Midbrain (tissue), 1 donor: ENCODE measurements around the gene OOSP1.
"Not testable (repeated sequence)": the region's sequence is repeated elsewhere in the genome, so short reads cannot be mapped to it uniquely, and the experiment has no call there.

Experiments used
- DNase-seq: peaks from one replicate; lab custom pipeline; 2025; lab: John Stamatoyannopoulos, UW

The OOSP1 gene

GRCh38 chr11:59960502-59961381, 22.5 kb downstream of the OOSP1 start:
- no peak for DNase-seq

- DNase-seq: no peak
Measured at GRCh38 chr11:59962107-59962482, 23.9 kb downstream of the OOSP1 start.

GRCh38 chr11:59963733-59964132, 25.5 kb downstream of the OOSP1 start, which contains the start of gene OOSP4A:
TSS of gene OOSP4A (plus strand) at chr11:59964033. CDS start at chr11:59964033, 0 bp downstream.
- DNase-seq: no peak

GRCh38 chr11:59965424-59965823, 27.2 kb downstream of the OOSP1 start:
- no peak for DNase-seq

GRCh38 chr11:59966201-59966600, 28.0 kb downstream of the OOSP1 start:
- no peak for DNase-seq

- DNase-seq: no peak
Measured at GRCh38 chr11:59967677-59968394, 29.6 kb downstream of the OOSP1 start.

- DNase-seq: no peak
Measured at GRCh38 chr11:59968395-59968783, 30.2 kb downstream of the OOSP1 start.

- no peak for DNase-seq
Measured at GRCh38 chr11:59973097-59973496, 34.9 kb downstream of the OOSP1 start.

- DNase-seq: no peak
Measured at GRCh38 chr11:59981106-59981770, 43.0 kb downstream of the OOSP1 start.

- not testable (repeated sequence) for DNase-seq
Measured at GRCh38 chr11:59982037-59982436, 43.8 kb downstream of the OOSP1 start.

- DNase-seq: no peak
Measured at GRCh38 chr11:59983212-59983611, 45.0 kb downstream of the OOSP1 start.

GRCh38 chr11:59984368-59984767, 46.1 kb downstream of the OOSP1 start:
- no peak for DNase-seq

- no peak for DNase-seq
Measured at GRCh38 chr11:59990421-59990820, 52.2 kb downstream of the OOSP1 start.

- no peak for DNase-seq
Measured at GRCh38 chr11:59992425-59992824, 54.2 kb downstream of the OOSP1 start.

GRCh38 chr11:59997800-59998199, 59.6 kb downstream of the OOSP1 start:
- no peak for DNase-seq

GRCh38 chr11:59999691-60000090, 61.5 kb downstream of the OOSP1 start:
- no peak for DNase-seq

GRCh38 chr11:60003729-60004128, 65.5 kb downstream of the OOSP1 start:
- DNase-seq: no peak

GRCh38 chr11:60005360-60005759, 67.1 kb downstream of the OOSP1 start:
- no peak for DNase-seq
